NCI-H1694 treated with DMSO at 0.1 percent for 48 hours (cell line): ENCODE data around the gene CLEC4A.
"Not testable (repeated sequence)": the region's sequence is repeated elsewhere in the genome, so short reads cannot be mapped to it uniquely, and the experiment has no call there.

Experiments used
- DNase-seq: peaks from one replicate; lab custom pipeline; 2025; lab: John Stamatoyannopoulos, UW

The CLEC4A gene

GRCh38 chr12:8134398-8134930, 11.0 kb downstream of the CLEC4A start:
- DNase-seq, result not testable (repeated sequence)

DNA sequence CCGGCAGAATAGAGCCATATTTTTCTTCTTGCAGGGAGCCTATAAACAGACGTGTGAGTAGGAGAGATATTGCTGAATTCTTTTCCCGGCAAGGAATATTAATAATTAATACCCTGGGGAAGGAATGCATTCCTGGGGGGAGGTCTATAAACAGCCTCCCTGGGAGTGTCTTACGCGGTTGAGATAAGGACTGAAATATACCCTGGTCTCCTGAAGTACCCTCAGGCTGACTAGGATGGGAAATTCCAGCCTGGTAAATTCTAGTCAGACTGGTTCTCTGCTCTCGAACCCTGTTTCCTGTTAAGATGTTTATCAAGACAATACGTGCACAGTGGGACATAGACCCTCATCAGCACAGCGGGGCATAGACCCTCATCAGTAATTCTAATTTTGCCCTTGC, 18.2 kb downstream of the CLEC4A start:
- not testable (repeated sequence) for DNase-seq

DNA sequence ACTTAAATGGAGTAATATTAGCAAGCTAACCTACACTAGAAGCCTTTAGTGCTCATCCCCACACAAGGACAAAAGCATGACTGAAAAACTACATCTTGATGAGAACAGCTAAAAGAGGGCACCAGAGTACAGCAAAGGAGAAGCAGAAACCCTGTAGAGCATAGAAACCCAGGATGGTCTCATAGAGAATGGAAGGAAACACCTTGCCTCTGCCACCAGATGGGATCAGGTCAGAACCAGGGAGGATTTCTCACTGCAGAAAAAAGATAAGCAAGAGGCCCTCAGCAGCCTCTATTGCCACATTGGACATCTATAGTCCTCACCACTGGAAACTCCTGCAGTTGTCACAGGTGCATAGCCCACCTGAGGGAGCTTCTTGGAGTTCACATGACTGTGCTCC, 19.8 kb downstream of the CLEC4A start:
- no peak for DNase-seq

GRCh38 chr12:8145754-8146441, 22.5 kb downstream of the CLEC4A start:
- DNase-seq, result no peak

GRCh38 chr12:8146442-8146771, 23.0 kb downstream of the CLEC4A start:
- DNase-seq, result no peak

- no peak for DNase-seq
Observed at GRCh38 chr12:8154526-8154925, 31.1 kb downstream of the CLEC4A start.

GRCh38 chr12:8156416-8156815, 33.0 kb downstream of the CLEC4A start:
- no peak for DNase-seq

GRCh38 chr12:8156845-8157244, 33.4 kb downstream of the CLEC4A start, which contains the start of gene ZNF705A:
Gene ZNF705A (plus strand): TSS chr12:8157015. CDS start chr12:8172626, 15,611 bp downstream.
- DNase-seq, result no peak

- no peak for DNase-seq
Observed at GRCh38 chr12:8157484-8158198, 34.2 kb downstream of the CLEC4A start.

GRCh38 chr12:8172911-8173310, 49.5 kb downstream of the CLEC4A start:
- DNase-seq, result not testable (repeated sequence)

- peak; percentile 28 for DNase-seq
Observed at GRCh38 chr12:8179989-8180585, 56.7 kb downstream of the CLEC4A start.

DNA sequence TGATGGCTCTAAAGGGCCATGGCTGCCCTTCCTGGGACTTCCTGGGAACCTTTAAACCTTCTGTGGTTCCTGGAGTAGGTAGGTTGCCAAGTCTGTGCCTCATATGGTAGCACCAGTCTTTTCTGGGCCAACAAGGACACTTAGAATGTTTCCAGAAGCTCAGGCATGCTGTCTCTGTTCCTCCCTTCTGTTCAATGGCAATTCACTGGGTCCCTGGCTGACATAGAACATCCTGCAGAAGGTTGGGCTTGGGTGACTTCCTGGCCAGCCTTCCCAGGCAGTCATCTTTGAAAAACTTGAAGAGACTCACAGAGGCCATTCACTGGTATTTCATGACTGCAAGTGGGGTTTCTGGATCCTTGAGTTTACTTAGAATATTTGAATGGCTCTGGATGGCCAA, 57.9 kb downstream of the CLEC4A start:
- not testable (repeated sequence) for DNase-seq

DNA sequence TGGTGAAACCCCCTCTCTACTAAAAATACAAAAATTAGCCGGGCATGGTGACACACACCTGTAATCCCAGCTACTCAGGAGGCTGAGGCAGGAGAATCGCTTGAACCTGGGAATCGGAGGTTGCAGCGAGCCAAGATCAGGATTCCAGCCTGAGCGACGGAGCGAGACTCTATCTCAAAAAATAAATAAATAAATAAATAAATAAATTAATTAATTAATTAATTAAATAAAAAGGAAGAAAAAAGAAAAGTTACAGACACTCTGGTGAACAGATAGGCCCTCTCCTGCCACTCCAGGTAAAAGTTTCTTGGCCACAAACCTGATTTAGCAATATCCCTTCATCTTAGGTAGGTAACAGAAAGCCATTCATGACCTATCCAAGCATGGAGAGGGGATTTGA, 59.5 kb downstream of the CLEC4A start:
- not testable (repeated sequence) for DNase-seq

GRCh38 chr12:8183346-8183745, 59.9 kb downstream of the CLEC4A start:
- not testable (repeated sequence) for DNase-seq

DNA sequence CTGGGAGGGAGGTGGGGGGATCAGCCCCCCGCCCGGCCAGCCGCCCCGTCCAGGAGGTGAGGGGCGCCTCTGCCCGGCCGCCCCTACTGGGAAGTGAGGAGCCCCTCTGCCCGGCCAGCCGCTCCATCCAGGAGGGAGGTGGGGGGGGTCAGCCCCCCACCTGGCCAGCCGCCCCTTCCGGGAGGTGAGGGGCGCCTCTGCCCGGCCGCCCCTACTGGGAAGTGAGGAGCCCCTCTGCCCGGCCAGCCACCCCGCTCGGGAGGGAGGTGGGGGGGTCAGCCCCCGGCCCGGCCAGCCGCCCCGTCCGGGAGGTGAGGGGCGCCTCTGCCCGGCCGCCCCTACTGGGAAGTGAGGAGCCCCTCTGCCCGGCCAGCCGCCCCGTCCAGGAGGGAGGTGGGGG, 60.8 kb downstream of the CLEC4A start:
- not testable (repeated sequence) for DNase-seq

GRCh38 chr12:8188088-8188487, 64.7 kb downstream of the CLEC4A start:
- DNase-seq, result not testable (repeated sequence)
